GM21423 (cell line): Measurements from ENCODE around the gene AJAP1.

Experiments used
- ATAC-seq: cut with Tn5 transposase; IDR thresholded peaks from one replicate; pipeline ENCODE4 v1.9.1; 2021; ENCODE audit warnings: mild to moderate bottlenecking, moderate library complexity; ENCODE audit not compliant: unreplicated experiment

AJAP1 gene

GRCh38 chr1:4699376-4700301 lies 45.2 kb downstream of the AJAP1 start:
- ATAC-seq, result no peak

- ATAC-seq, result no peak
These were observed 46.4 kb downstream of the AJAP1 start for GRCh38 chr1:4700801-4701200.

DNA sequence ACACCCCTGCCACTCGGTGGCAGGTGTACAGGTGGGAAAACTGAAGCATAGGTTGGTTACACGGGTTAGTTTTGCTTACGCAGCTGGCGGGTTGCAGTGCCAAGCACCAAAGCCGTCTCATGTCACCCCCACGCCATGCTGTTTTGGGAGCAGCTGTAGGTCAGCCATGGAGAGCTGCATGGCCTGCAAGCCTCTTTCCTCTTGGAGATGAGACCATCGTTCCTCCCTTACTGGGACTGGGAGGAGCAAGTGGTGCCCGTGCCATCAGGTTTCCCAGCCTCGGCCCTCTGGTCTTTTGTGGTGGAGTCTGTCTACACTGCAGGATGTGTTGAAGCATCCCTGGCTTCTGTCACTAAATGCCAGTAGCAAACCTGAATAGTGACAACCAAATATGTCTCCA lies 46.9 kb downstream of the AJAP1 start:
- no peak for ATAC-seq

GRCh38 chr1:4702464-4702863 lies 48.1 kb downstream of the AJAP1 start:
- no peak for ATAC-seq

- no peak for ATAC-seq
These were observed 48.5 kb downstream of the AJAP1 start for GRCh38 chr1:4702932-4703331.

DNA sequence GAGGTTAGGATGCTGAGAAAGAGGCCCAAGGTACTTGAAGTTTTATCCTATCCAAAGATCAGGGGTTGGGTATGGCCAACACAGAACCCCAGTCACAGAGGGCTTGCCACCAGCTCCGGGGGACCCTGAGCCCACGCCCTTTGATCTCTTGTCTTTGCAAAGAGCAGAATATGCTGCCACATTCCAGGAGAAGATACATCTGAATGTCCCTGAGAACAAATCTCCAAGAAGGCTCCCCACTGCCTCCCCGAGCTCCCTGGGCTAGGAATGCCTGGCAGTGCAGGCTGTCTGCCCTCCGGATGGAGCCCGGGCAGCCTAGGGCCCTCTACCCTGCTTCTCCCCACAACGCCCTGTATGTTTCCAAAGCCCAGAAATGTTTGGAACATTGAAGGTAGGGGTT lies 49.2 kb downstream of the AJAP1 start:
- no peak for ATAC-seq

GRCh38 chr1:4708840-4709507 lies 54.6 kb downstream of the AJAP1 start:
- no peak for ATAC-seq

- ATAC-seq, result no peak
These were observed 55.2 kb downstream of the AJAP1 start for GRCh38 chr1:4709641-4710040.

- ATAC-seq, result no peak
These were observed 56.4 kb downstream of the AJAP1 start for GRCh38 chr1:4710592-4711415.

- ATAC-seq, result no peak
These were observed 57.2 kb downstream of the AJAP1 start for GRCh38 chr1:4711416-4712275.

GRCh38 chr1:4713669-4714068 lies 59.3 kb downstream of the AJAP1 start:
- no peak for ATAC-seq

GRCh38 chr1:4716406-4716805 lies 62.0 kb downstream of the AJAP1 start:
- ATAC-seq, result no peak

- ATAC-seq, result no peak
These were observed 63.7 kb downstream of the AJAP1 start for GRCh38 chr1:4718071-4718470.

GRCh38 chr1:4723106-4723505 lies 68.7 kb downstream of the AJAP1 start:
- no peak for ATAC-seq

DNA sequence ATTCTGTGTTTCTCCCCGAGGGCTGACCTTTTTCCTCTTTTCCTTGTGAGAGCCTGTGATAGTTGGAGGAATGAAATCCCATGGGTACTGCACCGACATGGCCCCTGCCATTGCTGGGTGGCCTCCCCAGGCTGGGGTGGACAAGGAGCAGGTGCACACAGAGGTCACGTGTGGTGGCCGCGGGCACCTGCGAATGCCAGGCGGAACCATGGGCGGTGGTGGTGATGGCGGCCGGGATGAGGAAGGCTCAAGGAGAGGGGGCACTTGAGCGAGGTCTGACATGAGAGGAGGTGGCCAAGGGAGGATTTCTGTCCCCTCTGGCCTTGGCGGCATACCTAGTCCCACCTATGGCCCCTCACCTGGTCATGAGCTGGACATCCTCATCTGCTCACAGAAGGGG lies 69.6 kb downstream of the AJAP1 start:
- no peak for ATAC-seq

DNA sequence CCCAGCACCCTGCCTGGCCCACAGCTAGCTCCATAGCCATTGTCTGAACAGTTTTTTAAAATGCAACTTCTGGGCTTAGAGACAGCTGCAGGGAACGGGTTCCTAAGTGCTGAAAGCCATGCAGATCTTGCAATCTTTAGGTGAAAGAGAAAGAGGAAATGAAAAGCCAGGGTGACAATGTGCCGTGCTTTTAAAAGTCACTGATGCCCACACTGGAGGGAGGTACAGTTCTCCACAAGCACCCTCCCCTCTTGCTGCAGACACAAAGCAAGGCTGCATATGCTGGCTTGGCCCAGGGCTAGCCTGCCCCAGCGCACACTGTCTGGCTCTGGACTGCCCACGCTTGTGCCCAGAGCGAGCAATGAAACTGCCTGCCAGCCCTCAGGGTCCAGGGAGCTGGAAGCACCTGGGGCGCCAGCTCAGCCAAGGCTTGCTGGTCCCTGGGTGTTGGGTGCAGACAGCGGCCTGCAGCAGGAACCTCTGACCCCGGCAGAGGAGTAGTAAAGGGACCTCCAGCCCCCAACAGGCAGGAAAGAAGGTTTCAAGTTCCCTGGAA lies 70.4 kb downstream of the AJAP1 start:
- ATAC-seq, result no peak

GRCh38 chr1:4725416-4725815 lies 71.0 kb downstream of the AJAP1 start:
- ATAC-seq, result no peak

GRCh38 chr1:4726620-4727341 lies 72.4 kb downstream of the AJAP1 start:
- no peak for ATAC-seq

GRCh38 chr1:4728319-4729089 lies 74.1 kb downstream of the AJAP1 start:
- no peak for ATAC-seq
